EH (cell line): Measurements from ENCODE around the gene NADSYN1.

Experiments
- DNase-seq: peaks from one replicate; pipeline ENCODE4 v3.0.0-alpha.2; 2015; ENCODE audit warnings: low read depth

NADSYN1 gene

DNA sequence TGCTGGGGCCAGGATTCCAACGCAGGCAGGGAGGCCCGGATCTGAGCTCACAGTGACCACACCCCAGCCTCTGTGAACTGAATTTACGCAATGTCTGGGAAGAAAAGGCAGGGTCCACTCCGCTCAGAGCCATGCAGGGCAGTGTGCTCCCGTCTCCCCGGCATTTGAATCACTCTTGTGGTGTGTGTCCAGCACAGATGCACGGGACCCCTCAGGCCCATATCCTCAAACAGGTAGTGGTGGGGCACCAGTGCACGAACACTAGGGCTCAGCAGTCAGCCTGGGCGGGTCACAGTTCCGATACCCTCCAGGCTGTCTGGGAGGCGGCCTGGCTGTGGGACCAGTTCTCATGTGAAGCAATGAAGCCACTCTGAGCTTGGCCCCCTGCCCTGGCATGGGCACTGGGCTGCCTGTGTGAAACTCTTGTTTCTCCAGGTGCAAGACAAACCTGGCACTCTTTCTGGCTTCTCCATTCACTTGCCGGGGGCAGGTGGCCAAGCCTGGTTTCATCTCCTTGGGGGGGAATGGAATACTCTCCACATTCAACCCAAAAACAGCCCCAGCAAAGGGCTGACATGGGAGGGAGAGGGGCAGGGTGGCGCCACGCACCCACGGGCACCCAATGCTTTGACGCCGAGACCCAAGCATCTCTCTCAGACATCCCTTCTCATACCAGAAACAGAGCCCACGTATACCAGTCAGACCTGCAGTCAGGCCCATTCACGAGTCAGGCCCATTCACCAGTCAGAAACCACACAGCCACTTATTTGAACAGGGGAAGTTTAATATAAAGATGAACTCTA is 19.2 kb upstream of the NADSYN1 start:
- DNase-seq: no peak

DNA sequence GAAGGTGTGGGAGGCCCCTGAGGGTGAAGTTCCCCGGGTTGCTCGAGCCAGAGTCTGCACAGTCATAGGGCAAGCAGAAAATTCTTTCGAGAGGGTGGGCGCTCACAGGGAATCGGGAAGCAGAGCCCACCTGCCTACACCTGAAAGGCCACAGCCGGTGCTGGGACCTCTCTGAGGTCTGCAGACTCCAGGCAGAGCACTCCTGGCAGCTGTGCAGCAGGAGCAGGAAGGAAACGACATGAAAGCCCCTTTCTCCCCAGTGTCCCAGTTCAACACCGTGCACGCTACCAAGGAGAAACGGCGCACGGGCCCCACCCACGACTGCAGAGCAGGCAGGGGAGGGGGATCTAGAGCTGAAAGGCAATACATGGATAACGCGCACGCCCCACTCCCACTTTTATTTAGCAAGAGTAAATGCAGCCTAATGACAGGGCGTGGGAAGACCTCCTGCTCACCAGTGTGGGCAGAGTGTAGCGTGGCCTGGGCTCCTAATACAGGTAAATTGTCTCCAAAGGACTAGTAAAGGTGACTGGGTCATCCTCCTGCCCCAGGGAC is 18.4 kb upstream of the NADSYN1 start:
- no peak for DNase-seq

DNA sequence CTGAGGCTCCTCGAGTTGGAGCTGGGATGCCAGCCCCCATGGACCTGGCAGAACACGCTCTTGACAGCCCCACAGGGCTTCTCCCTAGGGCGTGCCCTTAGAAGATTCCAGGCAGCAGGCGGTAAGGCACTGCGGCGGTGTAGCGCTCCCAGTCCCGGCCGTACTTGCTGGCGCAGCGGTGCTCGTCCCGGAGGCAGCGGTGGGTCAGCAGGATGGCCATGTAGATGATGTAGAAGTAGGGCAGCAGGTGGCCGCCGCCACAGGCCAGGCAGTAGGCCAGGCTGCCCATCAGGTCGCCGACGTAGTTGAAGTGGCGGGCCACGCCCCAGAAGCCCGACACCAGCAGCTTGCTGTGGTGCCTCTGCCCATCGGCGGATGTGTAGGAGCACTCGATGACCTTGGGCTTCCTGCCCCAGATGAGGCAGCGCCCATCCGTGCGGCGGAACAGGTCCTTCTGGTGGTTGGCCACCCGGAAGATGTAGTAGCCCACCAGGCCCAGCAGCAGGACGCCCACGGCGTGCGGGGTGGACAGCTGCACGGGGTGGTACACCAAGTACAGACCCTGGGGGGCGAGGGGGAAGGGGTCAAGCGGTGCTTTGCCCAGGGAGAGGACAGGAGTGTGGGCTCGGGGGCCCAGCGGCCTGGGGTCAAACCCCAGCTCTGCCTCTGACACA is 17.6 kb upstream of the NADSYN1 start:
- no peak for DNase-seq

DNA sequence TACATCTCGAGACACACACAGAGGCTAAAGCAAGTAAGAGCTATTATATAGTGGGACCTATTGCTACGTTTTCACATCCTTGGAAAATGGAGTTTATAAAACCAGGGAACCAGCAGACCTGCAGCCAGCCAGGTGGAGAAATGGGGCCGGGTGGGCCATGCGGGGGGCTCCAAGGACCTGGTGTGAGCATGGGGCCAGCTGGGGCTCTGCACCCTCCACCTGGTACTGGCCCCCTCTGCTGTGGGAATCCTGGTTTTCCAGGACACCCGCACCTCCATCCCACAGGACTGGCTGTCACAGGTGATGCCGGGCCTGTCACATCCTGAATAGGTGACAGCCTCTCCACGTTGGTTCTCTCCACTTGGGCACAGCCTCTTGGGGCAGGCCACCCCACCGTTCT is 16.1 kb upstream of the NADSYN1 start:
- no peak for DNase-seq

DNA sequence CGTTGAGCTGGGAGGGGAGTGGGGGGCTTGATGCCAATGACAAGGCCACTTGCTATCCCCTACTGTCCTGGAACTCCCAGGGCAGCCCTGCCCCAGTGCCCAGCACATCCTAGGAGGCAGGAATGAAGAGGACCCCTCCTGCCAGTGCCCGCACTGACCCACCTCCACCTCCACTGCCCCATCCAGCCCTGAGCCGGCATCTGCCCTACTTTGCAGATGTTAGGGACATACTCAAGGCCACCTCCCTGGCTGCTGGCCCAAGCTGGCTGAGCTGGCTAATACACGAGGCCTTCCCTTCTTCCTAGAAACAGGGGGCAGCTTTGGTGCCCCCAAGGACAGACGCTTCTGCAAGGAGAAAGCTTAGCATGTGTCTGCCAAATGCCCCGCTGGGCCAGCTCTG is 15.6 kb upstream of the NADSYN1 start:
- DNase-seq: no peak

DNA sequence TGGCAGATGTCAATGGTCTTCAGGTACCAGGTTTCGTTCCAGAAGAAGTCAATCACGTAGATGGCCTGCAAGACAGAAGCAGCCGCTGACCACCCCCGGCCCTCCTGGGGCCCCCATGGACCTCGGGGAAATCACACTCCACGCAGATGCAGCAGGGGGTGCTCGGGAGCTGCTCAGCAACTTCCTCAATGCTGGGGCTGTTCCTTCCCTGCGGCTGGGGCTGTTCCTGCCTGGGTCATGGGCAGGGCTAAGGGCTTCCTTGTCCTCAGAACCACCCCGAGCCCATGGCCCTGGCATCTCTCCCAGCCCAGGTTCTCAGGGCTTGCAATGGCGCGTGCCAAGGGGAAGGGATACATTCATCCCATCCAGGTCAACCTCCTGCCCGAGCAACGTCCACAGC is 15.1 kb upstream of the NADSYN1 start:
- DNase-seq: no peak

DNA sequence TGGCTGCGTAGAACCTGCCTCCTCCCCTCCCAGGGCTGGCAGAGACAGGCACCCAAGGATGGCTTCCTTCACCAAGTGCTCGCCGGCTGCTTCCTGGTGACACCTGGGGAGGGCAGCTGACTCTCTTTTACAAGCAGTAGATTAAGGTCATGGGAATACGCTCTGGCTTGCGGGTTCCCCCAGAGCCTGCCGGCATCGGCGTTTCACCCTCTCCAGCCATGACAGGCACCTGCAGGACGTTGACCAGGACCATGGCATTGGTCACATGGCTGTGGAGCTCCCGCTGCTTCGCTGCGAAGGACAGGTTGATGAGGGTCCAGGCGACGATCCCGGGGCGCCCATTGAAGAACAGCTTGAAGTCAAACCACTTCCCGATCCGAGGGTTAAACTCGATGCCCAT is 14.4 kb upstream of the NADSYN1 start:
- DNase-seq: no peak

DNA sequence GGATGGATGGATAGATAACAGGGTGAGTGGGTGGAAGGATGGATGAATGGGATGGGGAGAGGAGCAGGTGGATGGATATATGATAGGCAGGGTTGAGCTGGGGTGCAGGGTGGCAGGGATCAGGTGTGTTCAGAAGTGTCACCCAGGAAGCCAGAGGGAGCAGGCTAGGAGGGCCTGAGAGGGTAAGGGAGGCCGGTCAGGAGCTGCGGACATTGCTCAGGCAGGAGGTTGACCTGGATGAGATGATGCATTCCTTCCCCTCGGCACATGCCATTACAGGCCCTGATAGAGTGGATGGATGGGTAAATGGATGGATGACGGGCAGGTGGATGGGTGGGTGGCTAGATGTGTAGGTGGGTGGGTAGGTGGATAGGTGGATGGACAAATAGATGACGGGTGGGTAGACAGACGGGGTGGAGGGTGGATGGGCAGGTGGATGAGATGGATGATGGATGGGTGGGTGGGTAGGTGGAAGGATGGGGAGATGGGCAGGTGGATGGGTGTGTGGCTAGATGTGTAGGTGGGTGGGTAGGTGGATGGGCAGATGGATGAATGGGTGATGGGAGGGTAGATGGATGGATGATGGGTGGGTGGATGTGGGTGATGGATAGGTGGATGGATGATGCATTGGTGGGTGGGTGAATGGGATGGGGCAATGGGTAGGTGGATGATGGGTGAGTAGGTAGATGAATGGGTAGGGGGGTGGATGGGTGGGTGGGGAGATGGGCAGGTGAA is 12.8 kb upstream of the NADSYN1 start:
- DNase-seq: no peak

DNA sequence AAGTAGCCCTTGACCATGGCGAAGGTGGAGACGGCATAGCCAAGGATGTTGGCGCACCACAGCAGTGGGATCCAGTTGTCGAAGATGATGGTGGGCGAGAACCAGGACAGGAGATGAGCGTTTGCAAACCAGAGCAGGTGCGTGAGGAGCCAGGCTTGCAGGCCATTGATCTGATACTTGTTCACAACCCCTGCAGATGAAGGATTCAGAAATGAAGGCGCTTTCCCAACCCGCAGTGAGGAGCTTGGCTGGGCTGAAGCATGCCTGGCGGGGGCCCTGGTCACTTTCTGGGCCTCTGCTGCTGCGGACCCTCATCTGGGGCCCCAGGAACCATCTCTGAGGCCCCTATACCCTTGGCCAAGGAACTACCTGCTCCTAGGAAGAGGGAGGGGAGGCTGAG is 11.8 kb upstream of the NADSYN1 start:
- no peak for DNase-seq

DNA sequence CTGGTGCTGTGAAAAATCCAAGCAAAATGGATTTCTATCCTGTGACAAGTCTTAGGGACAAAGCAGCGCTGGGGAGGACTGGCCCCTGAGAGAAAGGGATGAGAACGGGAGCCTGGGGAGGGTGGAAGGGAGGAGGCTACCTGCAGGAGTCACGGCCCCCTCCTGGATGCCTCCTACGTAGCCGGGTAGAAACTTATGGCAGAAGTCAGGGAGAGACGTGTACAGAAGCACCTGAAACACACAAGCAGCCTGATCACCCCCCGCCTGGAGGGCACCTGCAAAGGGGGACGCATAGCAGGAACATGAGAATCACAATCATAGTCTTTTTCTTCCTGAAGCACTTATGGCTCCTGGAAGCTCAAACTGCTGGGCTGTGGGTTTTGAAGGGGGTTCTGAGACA is 10.9 kb upstream of the NADSYN1 start:
- DNase-seq: no peak

DNA sequence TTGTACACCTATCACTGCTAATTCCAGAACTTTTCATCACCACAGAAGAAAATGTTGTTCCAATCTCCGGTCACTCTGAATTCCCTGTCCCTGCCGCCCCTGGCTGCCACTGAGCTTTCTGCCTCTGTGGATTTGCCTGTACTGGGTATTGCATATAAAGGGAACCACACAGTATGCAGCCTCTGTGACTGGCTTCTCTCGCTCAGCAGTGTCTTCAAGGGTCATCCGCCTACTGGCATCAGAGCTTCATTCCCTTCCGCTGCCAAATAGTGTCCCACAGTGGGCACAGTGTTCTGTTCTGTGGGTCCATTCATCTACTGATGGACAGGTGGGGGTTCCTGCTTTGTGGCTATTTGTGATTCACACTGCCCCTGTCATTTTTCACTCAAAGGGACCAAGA is 10.1 kb upstream of the NADSYN1 start:
- no peak for DNase-seq

DNA sequence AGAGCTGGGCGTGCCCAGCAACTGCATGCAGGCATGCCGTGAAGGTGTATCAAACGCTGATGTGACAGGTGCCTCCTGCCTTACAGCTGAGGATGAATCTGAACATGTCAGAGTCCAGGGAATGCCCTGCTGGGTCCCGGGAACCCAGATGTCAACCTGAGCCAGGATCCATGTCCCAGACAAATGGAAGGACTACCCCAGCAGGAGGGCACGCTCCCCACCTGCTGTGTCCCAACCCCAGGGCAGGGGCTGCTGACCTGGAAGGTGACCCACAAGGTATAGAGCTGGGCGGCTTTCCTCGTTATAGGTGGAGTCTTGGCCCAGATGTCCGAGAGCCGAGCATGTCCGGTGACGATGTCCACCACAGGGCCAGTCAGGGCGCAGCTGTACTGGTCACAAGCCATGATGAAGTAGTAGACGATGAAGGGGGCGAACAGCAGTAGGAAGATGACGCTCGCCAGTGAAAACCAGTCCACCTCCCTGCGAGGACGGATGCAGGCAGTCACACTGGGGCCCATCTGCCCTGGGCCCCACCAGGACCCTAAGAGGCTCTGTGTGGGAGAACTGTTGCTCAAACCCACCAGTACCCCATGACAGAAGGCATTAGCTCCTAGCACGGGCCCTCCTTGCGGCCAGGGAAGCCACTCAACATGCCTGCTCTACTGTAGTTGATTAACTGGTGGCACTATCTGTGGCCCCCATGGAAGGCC is 9.1 kb upstream of the NADSYN1 start:
- no peak for DNase-seq

DNA sequence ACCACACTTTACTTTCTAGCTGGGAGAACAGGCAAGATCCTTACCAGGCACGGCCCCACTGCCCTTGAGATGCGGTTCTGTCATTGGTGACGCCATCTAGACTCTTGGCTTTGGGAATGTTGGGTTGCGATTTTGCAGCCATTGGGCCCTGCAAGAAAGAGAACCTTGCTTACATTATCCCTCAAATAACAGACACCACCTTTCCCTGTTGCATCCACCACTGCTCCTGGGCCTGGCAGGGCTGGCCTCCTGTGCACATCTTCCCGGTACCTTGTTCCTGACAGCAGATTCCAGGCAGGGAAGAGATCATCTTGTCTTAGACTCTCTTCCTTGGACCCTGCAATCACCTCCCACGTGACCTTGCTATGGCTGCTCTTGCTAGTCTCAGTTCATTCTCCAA is 8.2 kb upstream of the NADSYN1 start:
- no peak for DNase-seq

DNA sequence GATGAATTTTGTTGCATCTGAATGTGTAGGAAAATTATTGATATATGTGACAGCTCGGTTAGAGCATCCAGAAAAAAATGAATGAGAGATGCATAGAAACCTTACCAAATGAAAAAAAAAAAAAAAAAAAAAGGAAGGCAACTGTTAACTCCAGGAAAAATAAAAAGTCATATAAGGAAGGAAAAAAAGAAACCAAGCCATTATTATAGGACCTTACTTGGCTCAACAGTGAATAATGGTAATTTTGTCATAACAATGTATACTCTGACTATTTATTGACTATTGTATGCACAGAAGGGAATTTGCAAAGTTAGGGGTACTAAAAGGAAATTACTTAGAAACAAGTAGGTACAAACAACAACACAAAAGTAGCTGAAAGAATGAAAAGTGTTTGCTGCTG is 6.9 kb upstream of the NADSYN1 start:
- no peak for DNase-seq

DNA sequence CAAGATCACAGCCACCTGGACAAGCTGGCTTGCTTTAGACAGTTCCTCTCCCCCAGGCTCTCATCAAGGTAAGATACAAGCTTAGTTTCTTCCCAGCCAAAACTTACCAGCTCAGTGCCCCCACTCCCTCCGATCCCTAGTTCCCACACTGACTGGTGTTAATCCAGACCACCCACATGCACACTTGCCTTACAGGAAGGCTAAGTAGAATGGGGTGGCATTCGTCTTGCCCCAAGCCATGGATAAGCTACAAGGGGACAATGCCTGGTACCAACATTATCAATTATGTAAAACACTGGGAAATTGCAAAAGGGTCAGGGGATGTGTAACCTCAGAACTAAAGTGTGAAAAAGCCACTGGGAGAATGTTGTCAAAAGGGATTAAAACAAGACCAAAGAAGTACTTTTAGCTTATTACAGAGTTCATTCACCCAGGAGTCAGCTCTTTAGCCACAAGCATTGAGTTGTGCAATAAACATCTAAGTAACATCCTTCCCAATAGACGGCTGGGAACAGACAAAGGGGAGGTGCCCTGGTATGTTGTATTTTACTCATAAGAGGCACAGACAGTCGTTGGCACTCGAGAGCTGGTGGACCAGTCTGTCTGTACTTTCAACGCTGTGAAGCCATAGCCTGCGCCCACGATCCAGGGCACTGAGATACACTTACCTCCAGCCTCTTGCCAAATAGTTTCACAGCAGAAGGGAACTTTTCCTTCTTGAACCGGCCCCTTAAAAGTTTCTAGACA is 5.9 kb upstream of the NADSYN1 start:
- peak; percentile 66 for DNase-seq

DNA sequence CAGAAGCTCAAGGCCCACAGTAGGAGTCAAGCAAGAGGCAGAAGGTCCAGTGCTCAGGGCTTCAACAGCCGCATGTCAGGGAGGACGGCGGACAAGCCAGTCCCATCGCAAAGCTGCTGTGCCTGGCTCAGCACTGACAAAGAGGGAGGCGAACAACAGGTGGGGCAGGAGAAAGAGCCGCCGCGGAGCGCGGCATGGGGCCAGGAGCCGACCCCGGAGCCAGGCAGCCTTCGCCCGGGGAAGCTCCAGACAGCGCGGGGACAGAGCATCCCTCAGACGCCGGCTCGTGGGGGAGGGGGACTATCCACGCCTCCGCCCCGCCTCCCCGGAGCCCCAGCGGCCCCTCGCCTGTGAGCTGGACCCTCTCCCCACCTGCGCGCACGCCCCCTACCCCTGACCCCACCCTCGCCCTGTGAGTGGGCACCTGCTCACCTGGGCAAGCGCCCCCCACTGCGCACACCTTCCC is 5.2 kb upstream of the NADSYN1 start:
- DNase-seq: peak; percentile 30

DNA sequence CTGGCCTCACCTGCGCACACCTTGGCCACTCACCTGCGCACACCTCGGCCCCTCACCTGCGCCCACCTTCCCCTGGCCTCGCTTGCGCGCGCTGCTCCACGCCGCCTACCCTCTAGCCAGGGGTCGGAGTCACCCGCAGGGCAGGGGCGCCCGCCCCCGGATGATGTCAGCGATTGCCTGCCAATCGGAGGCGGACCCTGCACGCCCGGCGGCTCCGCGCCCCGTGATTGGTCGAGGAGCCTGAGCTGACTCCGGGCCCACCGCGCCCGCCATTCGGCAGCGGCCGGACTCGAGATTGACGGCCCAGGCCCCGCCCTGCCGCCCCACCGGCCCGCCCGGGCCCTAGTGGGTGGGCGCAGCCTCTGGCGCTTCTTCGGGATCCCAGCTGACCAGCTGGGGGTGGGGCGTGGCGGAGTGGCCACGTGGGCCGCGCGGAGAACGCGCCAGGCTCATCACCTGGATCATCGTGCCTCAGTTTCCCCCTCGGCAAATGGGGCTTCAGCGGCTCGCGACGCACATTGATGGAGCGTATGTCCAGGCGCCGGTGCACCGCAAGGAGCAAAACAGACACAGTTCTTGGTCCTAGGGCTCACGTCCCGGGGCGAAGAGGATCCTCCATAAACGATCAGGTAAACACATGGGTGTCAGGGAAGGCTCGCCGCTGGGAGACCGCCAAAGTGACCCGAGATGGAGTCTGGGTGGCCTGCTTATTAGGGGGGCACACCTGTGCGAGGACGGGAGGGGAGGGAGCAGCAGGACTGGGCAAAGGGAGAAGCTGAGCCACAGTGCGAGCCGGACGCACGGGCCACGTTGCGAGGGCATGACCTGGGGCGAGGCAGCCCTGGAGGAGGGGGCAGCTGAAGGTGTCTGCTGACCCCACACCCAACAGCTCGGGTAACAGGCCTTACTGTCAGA is 4.5 kb upstream of the NADSYN1 start, which contains the start of gene DHCR7:
Gene DHCR7 (minus strand): TSS at position 137 of the 915 bp plus-strand sequence. CDS start 3,441 bp downstream, outside the sequence.
- peak; percentile 94 for DNase-seq

DNA sequence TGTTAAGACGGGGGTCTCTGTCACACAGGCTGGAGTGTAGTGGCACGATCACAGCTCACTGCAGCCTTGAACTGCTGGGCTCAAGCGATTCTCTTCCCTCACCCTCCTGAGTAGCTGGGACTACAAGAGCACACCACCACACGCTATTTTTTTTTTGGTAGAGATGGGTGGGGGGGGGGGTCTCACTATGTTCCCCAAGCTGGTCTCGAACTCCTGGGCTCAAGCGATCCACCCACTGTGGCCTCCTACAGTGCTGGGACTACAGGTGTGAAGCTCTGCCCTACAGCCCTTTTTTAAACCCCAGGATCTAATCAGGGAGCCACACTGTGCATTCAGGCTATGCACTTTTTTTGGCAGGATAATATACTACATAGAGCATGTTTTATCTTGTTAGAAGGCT is 3.4 kb upstream of the NADSYN1 start:
- no peak for DNase-seq

DNA sequence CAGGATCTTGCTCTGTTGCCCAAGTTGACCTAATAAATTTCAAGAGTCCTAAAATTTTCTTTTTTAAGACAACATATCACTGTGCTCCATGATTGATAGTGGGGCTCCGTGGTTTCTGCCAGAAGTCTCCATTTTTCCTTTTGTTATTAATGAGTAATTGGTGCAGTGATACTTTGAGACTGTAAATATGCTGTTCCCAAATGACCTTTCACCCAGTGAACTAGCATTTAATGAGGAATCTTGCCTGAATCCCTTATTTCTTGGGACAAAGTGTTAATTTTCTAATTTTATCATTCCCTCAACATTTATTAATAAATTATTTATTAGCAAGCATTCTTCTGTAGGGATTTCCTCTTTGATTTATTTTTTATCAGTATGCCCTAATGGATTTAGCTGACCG is 2.5 kb upstream of the NADSYN1 start:
- no peak for DNase-seq

DNA sequence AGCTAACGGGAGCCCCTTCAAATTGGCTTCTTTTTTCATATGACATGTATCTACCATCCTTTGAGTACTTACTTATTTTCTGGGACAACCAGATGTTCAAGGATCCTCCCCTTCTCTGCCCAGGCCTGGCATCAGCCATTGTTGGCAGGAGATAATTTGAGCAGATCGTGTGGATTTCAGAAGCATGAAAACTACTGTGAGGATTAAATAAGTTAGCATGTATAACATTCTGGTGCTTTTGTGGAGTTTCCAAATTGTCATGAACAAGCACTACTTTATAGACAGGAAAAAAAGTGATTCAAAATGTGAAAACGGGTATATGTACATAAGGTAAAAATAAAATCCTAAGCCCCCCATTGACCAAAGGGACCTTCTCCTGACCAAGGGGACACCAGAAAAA is 2.1 kb upstream of the NADSYN1 start:
- no peak for DNase-seq
